ENCODE measurements around the gene PGD. TPM values are rescaled to one million over a fixed set of nuclear protein-coding genes. Genes with fewer than 3 reads are reported as not detected.
"Not testable (repeated sequence)": the region's sequence is repeated elsewhere in the genome, so short reads cannot be mapped to it uniquely, and the experiment has no call there.

The PGD gene
- total RNA-seq, 4 donors from 2014 or later: 153 to 357 (median 196) TPM

- no peak for DNase-seq
- H3K27me3 ChIP-seq: no peaks in the 10 kb centered on the region
- H3K4me1 ChIP-seq: no peaks in the 10 kb centered on the region
- H3K27ac ChIP-seq: no peak overlapping the region
- peaks cover 46 to 48% of the 10 kb centered on the region in 2 donors for H3K36me3 ChIP-seq
- no peak for TF ChIP-seq CTCF (IDR thresholded peaks at IDR 0.05)
- TF ChIP-seq POLR2A (IDR thresholded peaks at IDR 0.05): no peak
- no peak overlapping the region for H3K4me3 ChIP-seq (replicated peaks in 1 of 3)
- intact Hi-C loops (cut with DNase I): no loop called here
- 89 to 90% methylated on average over 6 of the region's 6 CpGs for WGBS, 2 donors
- no peaks in the 10 kb centered on the region for H3K9me3 ChIP-seq
These were observed 30.7 kb upstream of the PGD start for GRCh38 chr1:10368194-10368593.

GRCh38 chr1:10374442-10374860 lies 24.4 kb upstream of the PGD start:
- Histone ChIP-seq H3K4me3 (replicated peaks in 1 of 3) (no peak overlapping the region), H3K36me3 (peaks cover 44 to 46% of the 10 kb centered on the region in 2 donors), H3K9me3 (no peaks in the 10 kb centered on the region), H3K27ac (no peak overlapping the region), H3K4me1 (peaks cover 0 to 3% of the 10 kb centered on the region in 2 donors), H3K27me3 (no peaks in the 10 kb centered on the region)
- DNase-seq: no peak
- intact Hi-C loops (cut with DNase I): no loop called here
- WGBS, 2 donors: 94 to 95% methylated on average over 8 of the region's 8 CpGs
- TF ChIP-seq CTCF (IDR thresholded peaks at IDR 0.05) (no peak), POLR2A (IDR thresholded peaks at IDR 0.05) (no peak)

- intact Hi-C loops (cut with DNase I): loop anchor here (5.0 kb wide), 1 partner anchor 50 kb away; no protein-coding TSS in a partner anchor
- H3K9me3 ChIP-seq; H3K27me3 ChIP-seq; H3K4me3 ChIP-seq (replicated peaks in 1 of 3): not testable (repeated sequence)
- TF ChIP-seq CTCF (IDR thresholded peaks at IDR 0.05): peak; percentile 39 to 89 (median 80)
- peaks cover 27 to 30% of the 10 kb centered on the region in 2 donors for H3K36me3 ChIP-seq
- peaks cover 13 to 25% of the 10 kb centered on the region in 2 donors for H3K4me1 ChIP-seq
- WGBS, 2 donors: 34 to 52% methylated on average over 14 of the region's 14 CpGs
- peak overlapping the region; percentile 22 to 56 (median 31) for H3K27ac ChIP-seq
- DNase-seq: peak; percentile 74 to 75
These were observed 21.4 kb upstream of the PGD start for GRCh38 chr1:10377365-10378029.

GRCh38 chr1:10378081-10378841 lies 20.6 kb upstream of the PGD start:
- H3K27me3 ChIP-seq: no peaks in the 10 kb centered on the region
- DNase-seq: no peak
- peak overlapping the region in 2 of 3 donors; percentile 31 to 73 for H3K27ac ChIP-seq
- no peaks in the 10 kb centered on the region for H3K9me3 ChIP-seq
- intact Hi-C loops (cut with DNase I): loop anchor here (5.0 kb wide), 1 partner anchor 49 kb away; no protein-coding TSS in a partner anchor
- no peak for TF ChIP-seq CTCF (IDR thresholded peaks at IDR 0.05)
- no peak for TF ChIP-seq POLR2A (IDR thresholded peaks at IDR 0.05)
- WGBS, 2 donors: 93% methylated on average over 15 of the region's 15 CpGs
- peaks cover 27 to 30% of the 10 kb centered on the region in 2 donors for H3K36me3 ChIP-seq
- peaks cover 13 to 26% of the 10 kb centered on the region in 2 donors for H3K4me1 ChIP-seq
- H3K4me3 ChIP-seq (replicated peaks in 1 of 3): no peak overlapping the region

Measured in thyroid gland (tissue), 4 donors.